SKM-1 treated with dmso at 0.1 percent for 144 hours (cell line): ENCODE measurements around the gene SGK1.
A peak's percentile ranks its signal among the peaks of the same experiment; 100 is the strongest.

ENCODE experiments used
- DNase-seq: peaks from one replicate; lab custom pipeline; 2025; ENCODE audit not compliant: unreplicated experiment; lab: John Stamatoyannopoulos, UW

Gene SGK1

DNA sequence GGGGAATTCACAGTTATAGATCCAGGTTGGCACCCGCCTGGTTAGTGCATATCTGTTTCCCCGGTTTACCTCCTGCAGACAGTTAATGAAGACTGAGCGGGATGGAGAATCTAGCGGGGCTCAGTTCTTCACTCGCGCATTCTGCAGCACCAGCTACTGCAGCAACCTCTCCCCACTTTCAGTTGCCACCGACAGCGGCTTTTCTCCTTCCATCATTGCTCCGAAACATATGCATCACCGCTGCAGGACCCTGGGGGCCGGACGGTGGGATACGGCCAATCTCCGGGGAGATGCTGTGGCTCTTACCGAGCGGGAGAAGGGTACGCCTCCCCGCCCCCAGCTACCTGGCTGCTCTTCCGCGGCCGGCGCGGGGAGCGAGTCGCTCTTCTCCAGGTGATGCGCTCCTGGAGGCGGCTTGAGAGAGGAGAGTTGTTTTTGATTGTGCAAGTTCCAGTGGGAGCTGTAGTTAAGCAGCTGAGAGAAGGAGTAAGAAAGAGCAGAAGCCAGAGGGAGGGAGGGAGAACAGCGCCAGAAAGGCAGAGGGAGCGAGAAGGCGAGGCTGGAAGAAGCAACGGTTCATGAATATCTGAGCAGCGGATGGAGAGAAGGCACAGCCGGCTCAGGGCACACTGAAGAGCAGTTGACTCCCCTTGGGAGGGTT, at the start of gene SGK1:
SGK1 (minus strand) TSS at position 642 of the 661 bp plus-strand sequence. CDS start 652 bp downstream, outside the sequence.
- DNase-seq: no peak

DNA sequence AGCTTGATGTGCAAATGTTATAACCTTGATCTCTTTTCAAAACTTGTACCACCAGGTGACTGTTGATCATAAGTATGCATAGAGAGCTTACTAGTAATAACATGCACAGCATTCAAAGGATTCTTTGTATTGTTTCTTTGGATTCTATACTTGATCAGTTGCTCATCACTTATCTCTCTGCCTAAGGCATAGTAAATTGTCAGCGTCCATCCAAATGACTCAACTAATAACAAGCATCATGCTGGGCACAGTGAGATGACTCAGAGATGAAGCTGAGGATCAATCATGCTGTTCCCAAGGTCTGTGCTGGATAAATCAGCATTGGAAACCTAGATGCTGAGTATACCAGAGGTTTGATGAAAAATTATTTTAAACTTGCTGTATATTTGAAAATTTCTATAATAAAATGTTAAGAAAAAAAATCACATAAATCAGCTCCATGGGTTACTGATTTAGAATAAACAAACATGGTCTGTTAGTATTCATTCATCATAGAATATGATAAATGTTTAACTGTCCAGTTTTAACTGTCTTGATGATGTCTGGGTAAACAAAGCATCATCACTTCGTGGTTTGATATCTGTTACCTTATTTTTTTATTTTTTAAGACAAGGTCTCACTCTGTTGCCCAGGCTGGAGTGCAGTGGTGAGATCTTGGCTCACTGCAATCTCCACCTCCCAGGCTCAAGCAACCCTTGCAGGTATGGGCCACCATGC, 45.6 kb upstream of the SGK1 start:
- no peak for DNase-seq

DNA sequence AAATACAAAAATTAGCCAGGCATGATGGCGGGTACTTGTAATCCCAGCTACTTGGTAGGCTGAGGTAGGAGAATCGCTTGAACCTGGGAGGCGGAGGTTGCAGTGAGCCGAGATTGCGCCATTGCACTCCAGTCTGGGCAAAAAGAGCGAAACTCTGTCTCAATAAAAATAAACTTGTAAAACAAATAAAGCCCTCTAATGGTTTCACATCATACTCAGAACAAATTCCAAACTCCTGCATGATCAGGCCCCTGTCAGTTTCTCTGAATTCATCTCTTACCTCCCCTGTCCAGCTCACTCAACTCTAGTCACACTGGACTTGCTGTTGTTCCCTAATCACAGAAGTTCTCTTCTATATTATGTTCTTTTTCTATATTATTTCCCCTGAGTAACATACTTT, 43.1 kb upstream of the SGK1 start:
- DNase-seq: no peak

DNA sequence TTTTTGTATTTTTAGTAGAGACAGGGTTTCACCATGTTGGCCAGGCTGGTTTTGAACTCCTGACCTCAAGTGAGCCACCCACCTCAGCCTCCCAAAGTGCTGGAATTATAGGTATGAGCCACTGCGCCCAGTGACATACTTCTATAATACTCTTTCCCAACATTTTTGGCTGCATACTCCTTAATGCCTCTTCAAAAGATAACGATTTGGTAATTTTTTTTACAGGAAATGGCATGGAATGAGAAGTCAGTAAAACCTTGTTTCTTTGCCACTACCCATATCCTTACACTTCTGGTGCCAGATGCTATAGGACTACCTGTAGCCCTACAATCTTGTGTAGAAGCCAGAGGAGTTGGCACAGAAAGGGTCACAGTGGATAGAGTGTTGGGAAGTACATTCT, 41.4 kb upstream of the SGK1 start:
- no peak for DNase-seq

DNA sequence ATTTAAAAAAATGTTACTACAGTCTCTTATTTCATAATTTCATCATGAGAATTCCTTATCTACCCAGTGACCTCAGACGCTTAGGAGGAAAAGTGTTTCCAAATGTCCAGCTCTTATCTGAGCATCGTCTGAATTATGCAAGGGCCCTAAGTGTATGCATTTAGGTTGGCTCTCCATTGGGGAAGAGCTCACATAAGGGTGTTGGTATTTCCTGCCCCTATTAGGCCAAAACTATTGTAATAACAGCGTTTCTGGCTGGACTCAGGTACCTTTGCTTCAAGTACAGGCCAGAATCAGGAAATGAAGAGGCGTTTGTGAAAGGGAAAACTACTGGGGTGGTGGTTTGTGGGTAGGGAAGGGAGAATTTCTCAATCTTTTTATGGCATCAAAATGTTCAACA, 40.4 kb upstream of the SGK1 start:
- peak; percentile 74 for DNase-seq

DNA sequence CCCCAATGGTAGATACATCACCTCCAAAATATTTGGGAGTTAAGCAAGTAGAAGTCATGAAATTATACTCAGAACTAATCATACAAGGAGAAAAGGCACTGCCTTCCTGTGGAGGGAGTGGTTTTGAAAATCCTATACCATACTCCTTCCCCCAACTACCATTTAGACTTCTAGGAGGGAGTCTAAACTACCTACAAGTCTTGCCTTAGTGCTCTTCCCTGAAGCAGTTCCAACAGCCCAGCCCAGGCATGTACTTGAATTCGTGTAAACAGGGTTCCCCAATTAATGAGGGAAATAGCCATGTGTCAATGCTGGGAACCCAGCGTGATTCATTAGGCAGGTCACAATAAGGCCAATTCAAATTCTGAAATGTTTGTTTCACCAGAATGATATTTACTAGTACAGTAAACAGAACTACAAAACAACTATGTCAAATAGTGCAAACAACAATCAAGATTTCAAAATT, 39.1 kb upstream of the SGK1 start:
- no peak for DNase-seq

DNA sequence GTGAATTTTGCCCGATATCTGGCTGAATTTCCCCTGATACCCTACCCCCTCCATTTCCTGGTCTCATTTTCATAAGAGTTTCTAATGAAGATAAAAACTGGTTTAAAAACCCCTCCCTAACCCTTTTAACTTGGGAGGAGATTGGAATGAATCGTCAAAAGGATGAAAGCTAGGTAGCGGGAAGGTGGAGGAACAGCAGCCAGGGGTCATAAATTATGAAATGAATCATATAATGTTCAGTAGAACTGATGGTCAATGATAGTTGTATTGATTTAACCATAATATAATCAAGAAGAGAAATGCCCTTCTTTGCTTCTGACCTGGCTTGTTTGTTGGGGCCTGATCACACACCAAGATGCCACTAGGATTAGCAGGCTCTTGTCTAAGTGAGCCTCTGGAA, 38.5 kb upstream of the SGK1 start:
- no peak for DNase-seq

DNA sequence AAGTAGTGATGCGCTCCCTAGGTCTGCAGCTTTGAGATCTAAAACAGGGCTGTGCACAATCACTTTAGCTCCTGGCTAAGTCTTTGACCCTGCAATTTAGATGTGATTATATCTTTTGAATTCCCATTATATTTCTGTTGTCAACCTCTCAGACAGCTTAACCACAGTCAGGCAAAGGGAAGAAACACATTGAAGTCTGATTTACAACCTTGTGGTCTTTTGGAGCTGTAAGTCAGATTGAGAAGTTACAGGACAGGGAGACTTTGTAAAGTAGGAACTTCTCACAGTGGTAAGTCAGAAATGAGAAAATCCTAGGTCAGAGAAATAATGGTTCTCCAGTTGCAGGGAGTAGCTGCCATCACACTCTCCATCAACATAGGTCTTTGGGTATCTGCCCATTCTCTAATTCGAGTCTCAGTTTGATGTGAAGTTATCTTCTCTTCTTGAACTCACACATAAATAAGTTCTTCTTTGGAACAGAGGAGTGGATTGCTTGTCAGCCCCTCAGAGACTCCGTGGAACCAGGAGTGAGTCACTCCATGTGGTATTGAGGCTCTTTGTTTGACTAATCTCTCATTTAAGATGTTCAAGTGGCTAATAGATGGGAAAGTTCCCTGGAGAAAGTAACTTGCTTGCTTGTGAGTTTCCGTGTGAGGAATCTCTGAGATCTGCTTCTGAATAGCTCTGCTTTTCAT, 35.0 kb upstream of the SGK1 start:
- DNase-seq: no peak

DNA sequence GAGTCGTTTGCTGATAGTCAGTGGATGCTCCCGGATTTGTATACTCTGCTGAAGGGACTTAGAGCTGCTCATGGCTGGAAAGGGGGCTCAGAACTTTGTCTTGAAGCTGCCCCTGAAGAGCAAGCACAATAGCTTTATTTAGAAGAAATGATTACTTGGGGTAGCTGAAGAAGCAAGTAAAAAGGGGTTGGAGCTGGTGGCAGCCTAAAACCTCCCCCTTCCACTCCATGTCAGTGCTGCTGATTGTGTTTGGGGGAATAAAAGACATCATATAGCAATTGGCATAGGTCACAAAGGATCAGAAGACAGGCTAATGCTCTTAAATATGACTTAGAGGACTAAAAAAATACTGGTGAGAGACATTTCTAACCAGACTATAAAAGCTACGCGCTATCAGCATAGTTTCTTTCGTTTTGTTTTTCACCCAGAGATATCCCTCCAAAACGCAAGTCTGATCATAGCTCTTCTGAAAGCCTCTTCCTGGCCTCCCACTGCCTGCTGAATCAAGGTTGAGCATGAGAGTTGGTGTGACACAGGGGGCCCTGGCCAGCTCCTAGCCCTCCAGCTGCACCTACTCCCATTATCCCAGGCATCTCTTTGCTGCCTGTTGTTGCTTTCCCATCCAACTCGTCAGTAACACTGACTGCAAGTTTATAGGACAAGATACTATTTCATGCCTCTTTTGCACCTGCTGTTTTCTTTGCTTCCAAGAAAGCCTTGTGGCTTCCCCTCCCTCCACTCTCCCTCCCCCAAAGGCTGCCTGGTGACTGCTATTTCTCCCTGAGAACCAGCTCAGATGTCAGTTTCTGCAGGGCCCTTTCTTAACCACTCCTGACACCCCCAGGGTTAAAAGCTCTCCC, 33.9 kb upstream of the SGK1 start:
- no peak for DNase-seq

DNA sequence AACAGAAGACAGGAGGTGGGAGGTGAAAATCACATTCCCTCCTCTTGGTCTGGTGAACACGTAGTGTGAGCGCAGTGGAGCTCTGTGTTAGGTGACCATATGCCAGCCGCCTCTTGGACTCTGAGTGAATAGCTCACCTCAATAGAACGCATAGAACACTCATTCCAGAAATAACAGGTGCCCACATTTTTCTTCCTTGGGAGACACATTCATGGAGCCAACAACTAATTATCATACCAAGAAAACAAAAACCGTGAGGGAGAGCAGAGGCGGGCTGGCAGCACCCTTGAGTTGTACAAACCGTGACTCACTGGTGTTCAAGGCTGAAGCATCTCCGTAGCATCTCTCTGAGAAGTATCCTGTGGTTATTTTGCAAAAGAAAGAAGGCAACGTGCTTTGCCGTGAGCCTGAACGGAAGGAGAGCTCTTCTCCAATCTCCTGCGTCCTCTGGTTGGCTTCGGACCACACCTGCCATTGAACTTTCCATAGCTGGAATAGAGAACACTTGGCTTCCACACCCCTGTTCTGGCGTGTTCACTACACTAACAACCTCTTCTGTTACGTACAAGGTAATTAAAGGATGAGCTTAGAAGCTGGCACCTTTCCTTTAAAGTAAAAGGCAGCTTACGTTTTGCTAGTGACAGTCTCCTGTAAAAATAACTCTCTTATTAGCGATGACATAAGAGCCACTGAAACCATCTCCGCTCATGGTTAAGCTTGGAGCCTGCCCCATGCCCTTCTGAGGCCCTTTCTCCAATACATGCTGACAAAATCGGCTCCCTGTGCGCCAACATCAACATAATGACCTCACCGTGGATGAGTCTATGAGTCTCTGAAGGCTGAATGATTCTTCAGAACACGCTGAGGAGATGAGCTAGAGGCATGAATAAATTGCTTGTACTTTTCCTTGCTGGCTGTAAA, 30.2 kb upstream of the SGK1 start:
- no peak for DNase-seq

DNA sequence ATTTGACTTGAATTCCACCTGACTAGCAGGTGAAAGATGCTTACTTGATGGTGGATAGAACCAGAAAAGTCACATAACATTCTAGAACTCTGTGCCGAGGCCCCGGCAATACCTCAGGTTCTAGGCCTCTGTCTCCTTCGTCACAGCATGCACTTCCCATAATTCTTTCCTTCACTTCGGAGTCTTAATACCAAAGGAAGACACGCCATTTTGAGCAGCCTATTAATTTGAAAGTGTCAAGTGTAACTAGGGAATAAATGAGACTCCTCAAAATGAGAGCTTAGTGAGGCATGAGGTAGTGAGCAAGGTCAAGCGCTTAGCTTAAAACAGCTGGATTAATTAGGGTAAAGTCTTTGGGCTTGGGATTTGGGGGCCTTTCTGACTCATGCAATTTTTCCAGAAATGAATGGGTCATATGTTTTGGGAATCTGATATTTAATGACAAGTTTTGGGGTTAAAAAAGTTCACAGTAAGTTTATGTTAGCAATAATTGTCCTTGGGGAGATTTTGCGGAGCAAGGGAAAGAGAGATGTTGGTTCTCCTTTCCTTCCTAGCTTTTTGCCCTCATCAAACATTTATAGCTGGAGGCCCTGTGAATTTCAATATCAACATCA, 29.1 kb upstream of the SGK1 start:
- no peak for DNase-seq

DNA sequence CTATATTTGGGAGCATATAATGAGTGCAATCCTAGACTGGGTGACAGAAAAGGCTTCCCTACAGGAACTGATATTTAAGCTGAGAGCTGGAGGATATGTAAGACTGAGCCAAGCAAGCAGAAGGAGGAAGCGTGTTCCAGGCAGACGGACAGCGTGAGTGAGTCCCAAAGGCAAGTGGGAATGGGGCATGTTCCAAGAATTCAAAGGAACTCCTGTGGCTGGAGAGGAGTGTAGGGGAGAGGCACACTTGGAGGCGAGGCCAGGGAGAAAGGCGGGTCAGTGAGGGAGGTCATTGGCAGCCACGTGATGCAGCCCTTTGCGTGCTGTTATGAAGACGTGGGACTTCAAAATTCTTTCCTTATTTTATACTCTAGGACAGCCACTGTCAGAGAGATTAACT, 27.9 kb upstream of the SGK1 start:
- DNase-seq: no peak

DNA sequence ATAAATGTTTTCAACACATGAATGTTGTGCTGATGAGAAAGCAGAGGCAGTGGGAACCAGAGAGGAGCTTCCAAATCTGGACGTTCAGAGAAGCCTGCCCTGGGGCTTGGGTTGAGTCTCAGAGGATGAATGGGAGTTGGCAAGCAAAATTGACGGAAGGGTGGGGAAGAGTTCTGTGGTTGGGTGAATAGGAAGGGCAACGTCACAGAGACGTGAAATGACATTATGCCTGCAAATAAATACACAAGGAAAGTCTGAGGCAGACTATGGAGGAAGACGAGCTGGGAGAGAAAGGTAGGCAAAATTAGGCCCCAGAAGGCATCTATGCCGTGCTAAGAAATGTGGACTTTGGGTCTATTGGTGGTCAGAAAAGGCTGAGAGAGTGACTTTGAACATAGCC, 25.2 kb upstream of the SGK1 start:
- no peak for DNase-seq

DNA sequence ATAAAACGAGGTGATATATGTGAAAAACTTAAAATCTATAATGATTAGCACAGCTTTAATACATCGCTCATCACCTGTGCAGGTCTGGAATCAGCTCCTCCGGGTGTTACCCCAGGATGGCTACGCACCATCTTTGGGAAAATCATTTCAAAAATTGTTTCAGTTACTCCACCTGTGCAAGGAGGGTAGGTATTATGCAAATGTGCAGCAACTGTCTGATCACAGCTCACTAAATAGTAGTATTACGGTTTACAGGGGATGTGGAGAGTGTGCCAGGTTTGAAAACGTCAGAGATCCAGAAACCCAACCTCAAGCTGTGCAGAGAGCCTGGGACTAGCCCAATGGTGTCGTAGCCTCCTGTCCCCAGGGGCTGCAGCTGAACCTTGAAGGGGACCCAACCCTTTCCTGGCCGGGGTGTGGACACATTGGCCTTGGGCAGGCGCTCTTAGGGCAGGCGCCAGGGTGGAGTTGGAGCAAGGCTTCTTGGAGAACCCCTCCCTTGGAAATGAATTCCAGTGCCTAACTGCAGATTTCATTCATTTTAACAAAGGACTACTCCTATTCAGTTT, 24.2 kb upstream of the SGK1 start:
- no peak for DNase-seq

DNA sequence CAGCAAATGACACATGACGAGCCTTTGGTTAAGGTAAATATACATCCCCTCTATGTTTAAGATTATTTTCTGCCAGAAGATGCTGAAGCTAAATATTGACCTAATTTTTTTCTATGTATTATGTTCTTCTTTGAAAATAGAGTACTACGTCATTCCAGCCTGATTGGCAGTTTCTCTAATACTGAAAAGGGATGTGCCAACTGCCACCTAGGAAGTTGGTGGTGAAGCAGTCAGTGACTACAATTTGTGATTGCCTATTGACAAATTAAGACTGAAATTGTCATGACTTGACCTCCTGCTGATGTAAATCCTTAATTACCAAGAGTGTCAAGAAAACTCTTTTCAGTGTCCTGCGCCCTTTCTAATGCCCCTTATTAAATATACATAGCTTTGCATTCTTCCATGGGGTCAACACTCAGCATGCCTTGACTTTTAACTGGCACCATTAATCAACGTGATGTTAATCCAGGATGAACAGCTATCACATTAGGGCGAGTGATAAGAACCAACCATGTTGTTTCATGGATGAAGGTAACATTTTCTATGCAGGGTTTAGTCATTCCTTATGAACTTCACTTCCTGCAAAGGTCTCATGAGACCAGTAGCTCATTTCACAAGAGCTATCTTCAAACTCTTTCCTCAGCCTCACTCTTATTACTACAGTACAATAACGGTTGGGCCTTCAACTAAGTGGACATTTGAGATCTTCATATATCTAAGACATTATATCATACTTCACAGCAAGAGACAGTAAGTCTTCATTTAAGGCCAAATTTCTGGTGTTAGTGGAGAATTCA, 22.5 kb upstream of the SGK1 start:
- DNase-seq: peak; percentile 30

DNA sequence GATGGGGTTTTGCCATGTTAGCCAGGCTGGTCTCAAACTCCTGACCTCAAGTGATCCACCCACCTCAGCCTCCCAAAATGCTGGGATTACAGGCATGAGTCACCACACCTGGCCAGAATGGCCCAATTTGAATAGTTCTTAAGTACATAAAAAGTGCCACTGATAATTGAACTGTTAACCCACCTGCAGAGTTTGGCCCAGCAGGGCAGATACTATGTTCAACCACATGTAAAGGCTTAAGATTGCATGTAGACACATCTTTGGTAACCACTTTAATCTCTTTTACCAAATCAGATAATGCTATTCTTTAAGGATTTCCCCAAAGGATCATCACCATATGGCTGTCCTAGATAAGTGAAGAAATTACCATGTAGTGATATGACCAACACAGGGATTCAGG, 21.3 kb upstream of the SGK1 start:
- no peak for DNase-seq

DNA sequence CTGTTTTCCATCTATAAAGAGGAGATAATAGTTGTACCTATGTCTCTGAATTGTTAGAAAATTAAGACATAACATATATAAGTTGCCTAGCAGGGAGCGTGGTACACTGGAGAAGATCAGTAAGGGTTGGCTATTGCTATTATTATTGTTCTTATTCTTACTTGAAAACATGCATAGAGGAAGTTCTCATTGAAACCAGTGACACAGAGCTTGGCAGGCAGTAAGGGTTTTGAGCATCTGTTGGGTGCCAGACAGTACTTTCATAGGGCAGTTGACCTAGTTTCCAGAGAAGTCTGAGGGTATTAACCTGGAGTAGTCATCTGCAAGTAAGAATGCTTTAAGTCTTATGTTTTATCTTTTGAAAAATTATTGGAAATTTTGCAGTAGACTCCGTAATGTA, 13.3 kb upstream of the SGK1 start:
- no peak for DNase-seq

DNA sequence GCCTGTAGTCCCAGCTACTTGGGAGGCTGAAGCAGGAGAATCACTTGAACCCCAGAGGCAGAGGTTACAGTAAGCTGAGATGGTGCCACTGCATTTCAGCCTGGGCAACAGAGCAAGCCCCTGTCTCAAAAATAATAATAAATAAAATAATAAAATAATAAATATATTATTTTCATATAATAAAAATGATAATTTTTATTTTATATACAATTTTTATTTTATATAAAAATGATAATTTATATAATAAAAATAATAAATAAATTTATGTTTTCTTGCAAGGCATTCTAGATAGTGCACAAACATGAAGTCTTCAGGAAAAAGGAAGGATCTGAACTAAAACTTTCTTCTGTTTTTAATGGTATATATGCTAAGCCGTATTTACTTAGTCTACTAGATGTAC, 12.6 kb upstream of the SGK1 start:
- DNase-seq: no peak

DNA sequence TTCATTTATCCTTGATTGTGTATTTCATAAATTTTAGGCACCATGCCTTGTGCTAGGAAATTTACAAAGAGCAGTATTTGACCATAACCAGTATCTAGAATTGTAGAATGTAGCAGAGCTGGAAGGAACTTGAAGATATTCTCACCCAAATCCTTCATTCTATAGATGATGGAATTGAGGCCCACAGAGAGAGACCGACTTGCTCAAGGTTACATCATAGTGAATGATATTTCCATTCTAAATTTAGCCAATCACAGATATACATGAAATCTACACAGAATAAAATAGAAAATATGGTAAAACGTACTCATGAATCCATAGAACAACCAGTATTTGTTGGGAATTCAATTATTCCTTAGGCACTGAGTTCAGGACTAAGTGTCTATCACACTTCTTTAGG, 10.9 kb upstream of the SGK1 start:
- no peak for DNase-seq
